ENCODE data around the gene NTF3.
"Not testable (repeated sequence)": the region's sequence is repeated elsewhere in the genome, so short reads cannot be mapped to it uniquely, and the experiment has no call there.

NTF3 gene

GRCh38 chr12:5537026-5537615 is 105.2 kb downstream of the NTF3 start:
- H3K27ac Mint-ChIP-seq; H3K4me3 Mint-ChIP-seq; H3K36me3 Mint-ChIP-seq (ENCODE audit: insufficient read depth); ATAC-seq (replicated peaks); H3K4me1 Mint-ChIP-seq (ENCODE audit: low read depth in 2 of 2); DNase-seq: not testable (repeated sequence)
- peaks cover 3 to 20% of the 10 kb centered on the region in 2 donors for H3K9me3 Mint-ChIP-seq
- H3K27me3 Mint-ChIP-seq, result peaks cover 28 to 33% of the 10 kb centered on the region in 2 donors

GRCh38 chr12:5537771-5538170 is 105.9 kb downstream of the NTF3 start:
- H3K36me3 Mint-ChIP-seq (ENCODE audit: insufficient read depth), result no peaks in the 10 kb centered on the region
- H3K27me3 Mint-ChIP-seq, result peaks cover 27 to 31% of the 10 kb centered on the region in 2 donors
- peaks cover 6 to 20% of the 10 kb centered on the region in 2 donors for H3K9me3 Mint-ChIP-seq
- no peak overlapping the region for H3K4me3 Mint-ChIP-seq
- no peak for DNase-seq
- H3K4me1 Mint-ChIP-seq (ENCODE audit: low read depth in 2 of 2), result no peaks in the 10 kb centered on the region
- no peak overlapping the region for H3K27ac Mint-ChIP-seq
- no peak for ATAC-seq (replicated peaks)

All from effector memory CD8-positive, alpha-beta T cell (primary cell).